Neural progenitor cell (in vitro differentiated cells): Measurements from ENCODE around the gene ARHGAP26. TPM values are rescaled to one million over a fixed set of nuclear protein-coding genes. Genes with fewer than 3 reads are reported as not detected.

Experiments used
- DNase-seq: peaks from one replicate; pipeline ENCODE4 v3.0.0-alpha.2; 2016; ENCODE audit warnings: low spot score
- H2AFZ ChIP-seq: fragments of 200-600 bp; sonication (generic); replicated peaks from 2 replicates; pipeline ENCODE4 v1.6.1; 2016; ENCODE audit warnings: antibody characterized with exemption
- H3F3A ChIP-seq: fragments of 200-600 bp; sonication (generic); 2 replicates; pipeline ENCODE4 v1.6.1; 2016; ENCODE audit warnings: antibody characterized with exemption, low read depth
- H3K27ac ChIP-seq: fragments of 200-600 bp; sonication (generic); 2 replicates; pipeline ENCODE4 v1.5.1; 2016; ENCODE audit warnings: mild to moderate bottlenecking
- H3K27me3 ChIP-seq: fragments of 200-600 bp; sonication (generic); 2 replicates; pipeline ENCODE4 v1.6.1; 2016; ENCODE audit warnings: mild to moderate bottlenecking, moderate library complexity
- H3K36me3 ChIP-seq: fragments of 200-600 bp; sonication (generic); 2 replicates; pipeline ENCODE4 v1.5.1; 2016
- H3K4me1 ChIP-seq: fragments of 200-600 bp; sonication (generic); 2 replicates; pipeline ENCODE4 v1.6.1; 2016; ENCODE audit warnings: mixed run types
- H3K4me2 ChIP-seq: fragments of 200-600 bp; sonication (generic); 2 replicates; pipeline ENCODE4 v1.6.1; 2016
- H3K4me3 ChIP-seq: fragments of 200-600 bp; sonication (generic); 2 replicates; pipeline ENCODE4 v1.5.1; 2016
- H3K79me2 ChIP-seq: fragments of 200-600 bp; sonication (generic); 2 replicates; pipeline ENCODE4 v1.6.1; 2016; ENCODE audit warnings: low read depth
- H3K9ac ChIP-seq: fragments of 200-600 bp; sonication (generic); 2 replicates; pipeline ENCODE4 v1.6.1; 2016
- H3K9me3 ChIP-seq: fragments of 200-600 bp; sonication (generic); 2 replicates; pipeline ENCODE4 v1.5.1; 2016; ENCODE audit warnings: low read depth
- H4K20me1 ChIP-seq: fragments of 200-600 bp; sonication (generic); 2 replicates; pipeline ENCODE4 v1.6.1; 2016; ENCODE audit warnings: low read depth
- H3K27ac Mint-ChIP-seq: 3 replicates; pipeline ENCODE4 v1.8.0; 2021; ENCODE audit warnings: mixed read lengths
- H3K27me3 Mint-ChIP-seq: 2 replicates; pipeline ENCODE4 v1.8.0; 2022; ENCODE audit warnings: low read depth, mild to moderate bottlenecking, inconsistent platforms, moderate library complexity, mixed read lengths; ENCODE audit not compliant: insufficient read depth
- H3K36me3 Mint-ChIP-seq: 3 replicates; pipeline ENCODE4 v1.8.0; 2021; ENCODE audit warnings: mixed read lengths
- H3K4me1 Mint-ChIP-seq: 3 replicates; pipeline ENCODE4 v1.8.0; 2021; ENCODE audit warnings: mixed read lengths
- H3K4me3 Mint-ChIP-seq: 3 replicates; pipeline ENCODE4 v1.8.0; 2021; ENCODE audit warnings: mild to moderate bottlenecking, moderate library complexity, mixed read lengths
- H3K9me3 Mint-ChIP-seq: 3 replicates; pipeline ENCODE4 v1.8.0; 2020; ENCODE audit warnings: mixed read lengths
- EZH2 ChIP-seq: fragments of 200-600 bp; sonication (generic); IDR thresholded peaks from 2 replicates; pipeline ENCODE4 v1.6.1; 2017; ENCODE audit warnings: antibody characterized with exemption, mild to moderate bottlenecking, moderate library complexity
- EZH2phosphoT487 ChIP-seq: fragments of 200-600 bp; sonication (generic); IDR thresholded peaks from 2 replicates; pipeline ENCODE4 v1.6.1; 2017; ENCODE audit warnings: antibody characterized with exemption
- total RNA-seq: library from RNA; depleted of rRNA; stranded (reverse); fragments of >200 nt; gene quantifications from 2 replicates; pipeline ENCODE4 v1.2.3, GENCODE V29; 2015; ENCODE audit warnings: low replicate concordance
- TF ChIP-seq, protein P1 (sequence below): fragments of 200-600 bp; sonication (generic); IDR thresholded peaks from 2 replicates; pipeline ENCODE4 v1.5.1; 2017; ENCODE audit warnings: antibody characterized with exemption, mild to moderate bottlenecking

The ARHGAP26 gene
- total RNA-seq, 1 donor from 2014 or later = 7.0 TPM

DNA sequence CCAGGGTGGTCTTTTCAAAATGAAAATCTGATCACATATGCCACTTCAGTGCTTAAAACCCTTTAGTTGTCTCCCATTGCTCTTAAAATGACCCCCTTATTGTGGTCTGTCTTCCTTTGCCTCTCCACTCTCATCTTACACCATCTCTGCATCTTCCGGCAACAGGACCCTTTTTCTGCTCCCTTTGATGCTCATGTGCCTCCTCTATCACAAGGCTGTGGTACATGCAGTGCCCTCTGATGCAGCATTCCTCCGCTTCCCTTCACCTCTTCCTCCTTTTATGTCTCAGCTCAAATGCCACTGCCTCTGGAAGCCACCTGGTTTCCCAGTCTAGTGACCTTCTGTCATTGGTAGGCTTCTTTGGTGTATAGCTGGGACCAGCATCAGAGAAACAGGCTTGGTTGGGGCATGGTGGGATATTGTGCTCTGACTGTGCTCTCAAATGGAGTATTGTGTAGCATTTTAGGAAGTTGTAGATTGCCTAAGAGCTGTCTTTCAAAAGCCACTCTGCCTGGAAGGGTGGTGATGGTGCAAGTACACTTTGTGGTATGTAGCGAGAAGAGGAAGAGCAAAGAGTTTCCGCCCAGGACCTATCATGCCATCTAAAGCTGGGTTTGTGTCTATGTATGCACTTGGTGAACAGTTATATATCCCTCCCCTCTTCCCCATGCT is 28.1 kb downstream of the ARHGAP26 start:
- no peak overlapping the region for H3K4me3 Mint-ChIP-seq
- Histone ChIP-seq H2AFZ (no peak overlapping the region), H3K4me3 (no peak overlapping the region), H4K20me1 (no peaks in the 10 kb centered on the region), H3K27me3 (no peaks in the 10 kb centered on the region), H3K4me1 (peaks cover 8% of the 10 kb centered on the region), H3K9me3 (no peaks in the 10 kb centered on the region), H3F3A (no peaks in the 10 kb centered on the region), H3K9ac (no peak overlapping the region), H3K36me3 (no peaks in the 10 kb centered on the region), H3K27ac (no peak overlapping the region), H3K4me2 (no peak overlapping the region), H3K79me2 (peaks cover 3% of the 10 kb centered on the region)
- no peak overlapping the region for H3K27ac Mint-ChIP-seq
- DNase-seq = no peak
- H3K9me3 Mint-ChIP-seq = no peaks in the 10 kb centered on the region
- peaks cover 25% of the 10 kb centered on the region for H3K4me1 Mint-ChIP-seq
- H3K36me3 Mint-ChIP-seq = no peaks in the 10 kb centered on the region
- H3K27me3 Mint-ChIP-seq = no peaks in the 10 kb centered on the region
- no peak for TF ChIP-seq EZH2
- no peak for TF ChIP-seq EZH2phosphoT487
- TF ChIP-seq, protein P1, sequence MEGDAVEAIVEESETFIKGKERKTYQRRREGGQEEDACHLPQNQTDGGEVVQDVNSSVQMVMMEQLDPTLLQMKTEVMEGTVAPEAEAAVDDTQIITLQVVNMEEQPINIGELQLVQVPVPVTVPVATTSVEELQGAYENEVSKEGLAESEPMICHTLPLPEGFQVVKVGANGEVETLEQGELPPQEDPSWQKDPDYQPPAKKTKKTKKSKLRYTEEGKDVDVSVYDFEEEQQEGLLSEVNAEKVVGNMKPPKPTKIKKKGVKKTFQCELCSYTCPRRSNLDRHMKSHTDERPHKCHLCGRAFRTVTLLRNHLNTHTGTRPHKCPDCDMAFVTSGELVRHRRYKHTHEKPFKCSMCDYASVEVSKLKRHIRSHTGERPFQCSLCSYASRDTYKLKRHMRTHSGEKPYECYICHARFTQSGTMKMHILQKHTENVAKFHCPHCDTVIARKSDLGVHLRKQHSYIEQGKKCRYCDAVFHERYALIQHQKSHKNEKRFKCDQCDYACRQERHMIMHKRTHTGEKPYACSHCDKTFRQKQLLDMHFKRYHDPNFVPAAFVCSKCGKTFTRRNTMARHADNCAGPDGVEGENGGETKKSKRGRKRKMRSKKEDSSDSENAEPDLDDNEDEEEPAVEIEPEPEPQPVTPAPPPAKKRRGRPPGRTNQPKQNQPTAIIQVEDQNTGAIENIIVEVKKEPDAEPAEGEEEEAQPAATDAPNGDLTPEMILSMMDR = no peak

DNA sequence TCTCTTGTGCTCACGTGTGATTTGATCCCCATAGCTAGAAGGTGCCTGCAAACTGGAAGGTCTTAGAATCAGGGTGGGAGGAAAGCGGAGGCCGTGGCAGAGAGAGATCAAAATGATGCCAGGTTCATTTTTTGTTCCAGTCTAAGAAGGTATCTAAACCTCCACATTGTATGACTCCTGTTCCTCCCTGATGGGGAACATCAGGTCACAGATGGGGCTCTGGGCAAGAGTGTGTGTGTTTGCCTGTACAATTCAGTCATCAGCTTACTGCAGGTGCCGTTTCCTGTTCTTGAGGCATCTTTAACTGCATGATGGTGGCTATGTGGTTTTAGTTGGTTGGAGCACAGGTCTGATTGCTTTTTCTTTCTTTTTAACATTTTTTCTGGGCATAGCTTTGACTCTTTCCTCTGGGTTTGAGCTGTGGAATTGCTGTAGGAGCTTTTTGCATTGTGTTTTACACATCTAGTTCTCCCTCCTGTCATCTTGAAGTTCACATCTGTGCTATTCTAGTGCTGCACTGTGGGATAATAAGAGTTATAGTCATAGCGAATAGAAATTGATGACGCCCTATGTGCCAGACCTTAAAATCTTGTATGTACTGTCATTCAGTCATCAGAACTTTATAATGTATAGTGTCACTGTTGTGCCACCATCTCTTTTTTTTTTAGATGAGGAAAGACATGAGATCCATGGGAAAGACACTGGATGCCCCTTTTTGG is 30.8 kb downstream of the ARHGAP26 start:
- Histone ChIP-seq H4K20me1 (no peaks in the 10 kb centered on the region), H3K27ac (no peak overlapping the region), H3K79me2 (peaks cover 3% of the 10 kb centered on the region), H3K27me3 (no peaks in the 10 kb centered on the region), H3K4me2 (no peak overlapping the region), H3K9ac (no peak overlapping the region), H3K9me3 (no peaks in the 10 kb centered on the region), H2AFZ (no peak overlapping the region), H3F3A (no peaks in the 10 kb centered on the region), H3K4me3 (no peak overlapping the region), H3K36me3 (no peaks in the 10 kb centered on the region), H3K4me1 (peaks cover 8% of the 10 kb centered on the region)
- H3K27me3 Mint-ChIP-seq = no peaks in the 10 kb centered on the region
- no peak for DNase-seq
- no peak overlapping the region for H3K4me3 Mint-ChIP-seq
- TF ChIP-seq EZH2 = no peak
- no peak for TF ChIP-seq EZH2phosphoT487
- TF ChIP-seq, protein P1 = no peak
- peaks cover 22% of the 10 kb centered on the region for H3K4me1 Mint-ChIP-seq
- no peak overlapping the region for H3K27ac Mint-ChIP-seq
- no peaks in the 10 kb centered on the region for H3K9me3 Mint-ChIP-seq
- no peaks in the 10 kb centered on the region for H3K36me3 Mint-ChIP-seq

DNA sequence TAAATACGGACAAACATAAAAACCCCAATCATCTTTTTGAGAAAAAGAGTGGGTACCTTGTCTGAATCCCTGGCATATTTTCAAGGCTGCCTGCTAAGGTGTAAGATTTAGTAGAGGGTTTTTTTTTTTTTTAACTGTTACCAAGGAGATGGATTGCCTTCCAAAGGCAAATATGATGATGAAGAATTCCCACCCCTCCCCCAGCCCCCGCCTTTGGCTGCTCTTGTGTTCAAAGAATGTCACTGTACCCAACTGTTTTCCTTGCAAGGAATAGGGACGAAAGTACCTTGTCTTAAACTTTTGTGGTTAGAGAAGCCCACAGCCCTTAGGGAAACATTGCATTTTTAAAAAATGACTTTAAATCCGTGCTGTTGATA is 31.3 kb downstream of the ARHGAP26 start:
- Mint-ChIP-seq H3K4me1 (peaks cover 24% of the 10 kb centered on the region), H3K27ac (peak overlapping the region; percentile 27), H3K36me3 (no peaks in the 10 kb centered on the region), H3K4me3 (no peak overlapping the region), H3K9me3 (no peaks in the 10 kb centered on the region), H3K27me3 (no peaks in the 10 kb centered on the region)
- H3K4me2 ChIP-seq = no peak overlapping the region
- no peaks in the 10 kb centered on the region for H3F3A ChIP-seq
- H4K20me1 ChIP-seq = no peaks in the 10 kb centered on the region
- no peak overlapping the region for H3K9ac ChIP-seq
- TF ChIP-seq, protein P1 = no peak
- TF ChIP-seq EZH2 (no peak), EZH2phosphoT487 (no peak)
- no peak overlapping the region for H3K27ac ChIP-seq
- no peak for DNase-seq
- H3K79me2 ChIP-seq = peaks cover 3% of the 10 kb centered on the region
- no peak overlapping the region for H2AFZ ChIP-seq
- no peaks in the 10 kb centered on the region for H3K9me3 ChIP-seq
- peaks cover 8% of the 10 kb centered on the region for H3K4me1 ChIP-seq
- no peaks in the 10 kb centered on the region for H3K27me3 ChIP-seq
- no peak overlapping the region for H3K4me3 ChIP-seq
- H3K36me3 ChIP-seq = no peaks in the 10 kb centered on the region
